HG02763 (cell line): Measurements from ENCODE around the gene FBXO11.
"Not testable (repeated sequence)": the region's sequence is repeated elsewhere in the genome, so short reads cannot be mapped to it uniquely, and the experiment has no call there.

Experiments
- ATAC-seq: cut with Tn5 transposase; IDR thresholded peaks from one replicate; pipeline ENCODE4 v1.9.1; 2021; ENCODE audit warnings: mild to moderate bottlenecking, moderate library complexity; ENCODE audit not compliant: unreplicated experiment

The FBXO11 gene

GRCh38 chr2:47899915-47900816 lies 6.1 kb downstream of the FBXO11 start:
- ATAC-seq, result no peak

- ATAC-seq, result peak; percentile 41
Observed at GRCh38 chr2:47897883-47898731, 8.2 kb downstream of the FBXO11 start.

GRCh38 chr2:47897191-47897882 lies 9.0 kb downstream of the FBXO11 start:
- not testable (repeated sequence) for ATAC-seq

- ATAC-seq, result no peak
Observed at GRCh38 chr2:47896450-47896968, 9.8 kb downstream of the FBXO11 start.

GRCh38 chr2:47893771-47894170 lies 12.5 kb downstream of the FBXO11 start:
- ATAC-seq, result no peak

GRCh38 chr2:47892338-47892730 lies 14.0 kb downstream of the FBXO11 start:
- no peak for ATAC-seq

GRCh38 chr2:47891369-47892337 lies 14.6 kb downstream of the FBXO11 start:
- no peak for ATAC-seq

GRCh38 chr2:47890711-47891368 lies 15.5 kb downstream of the FBXO11 start:
- ATAC-seq, result no peak

- no peak for ATAC-seq
Observed at GRCh38 chr2:47888581-47889280, 17.6 kb downstream of the FBXO11 start.

GRCh38 chr2:47876912-47877311 lies 29.4 kb downstream of the FBXO11 start:
- no peak for ATAC-seq

GRCh38 chr2:47872941-47873340 lies 33.4 kb downstream of the FBXO11 start:
- no peak for ATAC-seq

GRCh38 chr2:47870641-47871540 lies 35.4 kb downstream of the FBXO11 start:
- no peak for ATAC-seq

GRCh38 chr2:47869859-47870595 lies 36.3 kb downstream of the FBXO11 start:
- no peak for ATAC-seq

GRCh38 chr2:47868611-47869352 lies 37.5 kb downstream of the FBXO11 start:
- no peak for ATAC-seq

- ATAC-seq, result no peak
Observed at GRCh38 chr2:47867205-47867604, 39.1 kb downstream of the FBXO11 start.

- no peak for ATAC-seq
Observed at GRCh38 chr2:47864566-47864965, 41.7 kb downstream of the FBXO11 start.
